Tibial nerve (tissue), 4 donors: Measurements from ENCODE around the gene NOXO1. TPM values are rescaled to one million over a fixed set of nuclear protein-coding genes. Genes with fewer than 3 reads are reported as not detected.

Experiments
- DNase-seq, 2 donors: peaks; one replicate each; pipeline ENCODE4 v3.0.0-alpha.2; 2019; ENCODE audit warnings: low spot score in 2 of 2
- H3K27ac ChIP-seq, 4 donors: fragments of 200-600 bp; sonication (generic) in 3 of 4; one replicate each; pipeline ENCODE4 v1.5.1; 2017 to 2019; ENCODE audit warnings: mild to moderate bottlenecking in 1 of 4
- H3K27me3 ChIP-seq, 2 donors: fragments of 200-600 bp; sonication (generic) in 1 of 2; one replicate each; pipeline versions ENCODE4 v1.5.1 to v1.6.0; 2017 to 2019
- H3K36me3 ChIP-seq, 3 donors: fragments of 200-600 bp; sonication (generic); one replicate each; pipeline ENCODE4 v1.5.1; 2018 to 2019
- H3K4me1 ChIP-seq, 4 donors: fragments of 200-600 bp; sonication (generic) in 3 of 4; one replicate each; pipeline ENCODE4 v1.5.1; 2017 to 2019
- H3K4me3 ChIP-seq, 4 donors: fragments of 200-600 bp; sonication (generic) in 3 of 4; one replicate each; pipeline ENCODE4 v1.5.1; 2017 to 2019; ENCODE audit warnings: mild to moderate bottlenecking in 1 of 4, moderate library complexity in 1 of 4
- H3K9me3 ChIP-seq, 4 donors: fragments of 200-600 bp; sonication (generic) in 3 of 4; one replicate each; pipeline ENCODE4 v1.5.1; 2017 to 2019
- EP300 ChIP-seq, 2 donors: sonication (generic); formaldehyde crosslinking; IDR thresholded peaks; one replicate each; pipeline ENCODE4 v1.6.1; 2017; ENCODE audit warnings: antibody characterized with exemption in 2 of 2, mild to moderate bottlenecking in 1 of 2
- POLR2A ChIP-seq, 2 donors: fragments of 450-650 bp; IDR thresholded peaks; one replicate each; pipeline ENCODE4 v1.6.1; 2017; ENCODE audit warnings: antibody characterized with exemption in 2 of 2, mild to moderate bottlenecking in 2 of 2, moderate library complexity in 2 of 2
- WGBS, 2 donors: methylation state at CpG; one replicate each; pipeline ENCODE4 v1.1.5; 2018; 5-methylcytosine and 5-hydroxymethylcytosine counted together
- total RNA-seq, 4 donors: library from RNA; depleted of rRNA; stranded (reverse); fragments of >200 nt; gene quantifications; one replicate each; pipeline ENCODE4 v1.1.0, GENCODE V29; 2016
- TF ChIP-seq, protein P1 (sequence below), 5 experiments: fragments of 200-600 bp in 3 of 5; fragments of 450-650 bp in 2 of 5; sonication (generic) in 3 of 5; IDR thresholded peaks; one replicate each; pipeline ENCODE4 v1.5.1; 2016 to 2019; ENCODE audit warnings: antibody characterized with exemption in 5 of 5, mild to moderate bottlenecking in 3 of 5, moderate library complexity in 2 of 5

The NOXO1 gene
- total RNA-seq, 4 donors from 2014 or later, result 3.9 TPM; not detected in 3

DNA sequence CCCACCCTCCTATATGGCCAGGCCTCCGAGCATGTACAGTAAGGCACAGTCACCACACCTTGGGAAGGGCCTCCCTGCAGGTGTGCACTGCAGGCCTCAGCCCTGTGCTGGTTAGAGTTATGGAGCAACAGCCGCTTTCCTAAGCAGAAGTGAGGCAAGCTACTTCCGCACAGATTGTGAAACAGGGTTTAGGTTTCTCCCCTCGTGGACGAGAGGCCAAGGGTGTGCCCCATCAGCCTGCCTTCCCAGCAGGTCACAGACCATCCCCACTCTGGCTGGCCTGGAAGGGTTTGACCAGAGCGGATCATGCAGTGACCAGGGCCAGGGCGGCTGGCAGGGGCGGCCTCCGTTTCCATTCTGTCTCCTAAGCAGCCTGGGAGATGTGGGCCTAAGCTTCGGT, 43.0 kb downstream of the NOXO1 start:
- Histone ChIP-seq H3K4me3 (no peak overlapping the region), H3K36me3 (peaks cover 0 to 47% (median 9%) of the 10 kb centered on the region in 3 donors), H3K27me3 (no peaks in the 10 kb centered on the region), H3K4me1 (peaks cover 0 to 12% (median 10%) of the 10 kb centered on the region in 4 donors), H3K9me3 (no peaks in the 10 kb centered on the region), H3K27ac (no peak overlapping the region)
- TF ChIP-seq EP300 (IDR thresholded peaks at IDR 0.05), result peak in 1 of 2 donors; percentile 39
- TF ChIP-seq, protein P1, sequence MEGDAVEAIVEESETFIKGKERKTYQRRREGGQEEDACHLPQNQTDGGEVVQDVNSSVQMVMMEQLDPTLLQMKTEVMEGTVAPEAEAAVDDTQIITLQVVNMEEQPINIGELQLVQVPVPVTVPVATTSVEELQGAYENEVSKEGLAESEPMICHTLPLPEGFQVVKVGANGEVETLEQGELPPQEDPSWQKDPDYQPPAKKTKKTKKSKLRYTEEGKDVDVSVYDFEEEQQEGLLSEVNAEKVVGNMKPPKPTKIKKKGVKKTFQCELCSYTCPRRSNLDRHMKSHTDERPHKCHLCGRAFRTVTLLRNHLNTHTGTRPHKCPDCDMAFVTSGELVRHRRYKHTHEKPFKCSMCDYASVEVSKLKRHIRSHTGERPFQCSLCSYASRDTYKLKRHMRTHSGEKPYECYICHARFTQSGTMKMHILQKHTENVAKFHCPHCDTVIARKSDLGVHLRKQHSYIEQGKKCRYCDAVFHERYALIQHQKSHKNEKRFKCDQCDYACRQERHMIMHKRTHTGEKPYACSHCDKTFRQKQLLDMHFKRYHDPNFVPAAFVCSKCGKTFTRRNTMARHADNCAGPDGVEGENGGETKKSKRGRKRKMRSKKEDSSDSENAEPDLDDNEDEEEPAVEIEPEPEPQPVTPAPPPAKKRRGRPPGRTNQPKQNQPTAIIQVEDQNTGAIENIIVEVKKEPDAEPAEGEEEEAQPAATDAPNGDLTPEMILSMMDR (IDR thresholded peaks at IDR 0.05), result no peak
- TF ChIP-seq POLR2A (IDR thresholded peaks at IDR 0.05), result no peak
- 84 to 88% methylated on average over 10 of the region's 10 CpGs for WGBS, 2 donors
- DNase-seq, result no peak

DNA sequence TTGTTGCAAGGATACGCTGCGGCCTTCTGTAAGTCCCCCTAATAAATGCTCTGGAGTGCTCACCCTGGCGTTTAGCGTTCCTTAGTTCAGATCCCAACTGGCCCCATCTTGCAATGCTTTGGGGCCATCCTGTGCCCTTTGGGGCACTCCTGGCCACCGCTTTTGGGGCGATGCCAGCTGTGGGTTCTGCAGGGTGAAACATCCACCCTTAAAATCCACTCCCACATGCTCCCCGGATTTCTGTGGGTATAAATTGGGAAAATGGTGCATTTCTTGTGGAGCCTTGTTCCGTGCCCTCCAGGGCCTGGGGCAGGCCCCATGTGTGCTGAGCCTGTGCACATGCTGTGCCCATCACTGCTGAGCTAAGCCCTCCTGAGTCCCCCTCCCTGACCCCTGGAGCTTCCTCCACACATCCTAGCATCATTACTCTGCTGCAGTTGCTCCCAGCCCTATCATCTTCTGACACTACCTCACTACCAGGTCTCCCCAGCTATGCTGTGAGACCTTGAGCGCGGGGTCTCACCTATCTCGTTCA, 44.3 kb downstream of the NOXO1 start:
- no peak for DNase-seq
- Histone ChIP-seq H3K27me3 (peaks cover 0 to 8% of the 10 kb centered on the region in 2 donors), H3K4me3 (no peak overlapping the region), H3K9me3 (no peaks in the 10 kb centered on the region), H3K4me1 (peaks cover 0 to 6% (median 5%) of the 10 kb centered on the region in 4 donors), H3K36me3 (peaks cover 0 to 47% (median 9%) of the 10 kb centered on the region in 3 donors), H3K27ac (no peak overlapping the region)
- 94 to 96% methylated on average over 11 of the region's 11 CpGs for WGBS, 2 donors
- TF ChIP-seq POLR2A (IDR thresholded peaks at IDR 0.05) (no peak), EP300 (IDR thresholded peaks at IDR 0.05) (no peak)
- TF ChIP-seq, protein P1 (IDR thresholded peaks at IDR 0.05), result no peak

DNA sequence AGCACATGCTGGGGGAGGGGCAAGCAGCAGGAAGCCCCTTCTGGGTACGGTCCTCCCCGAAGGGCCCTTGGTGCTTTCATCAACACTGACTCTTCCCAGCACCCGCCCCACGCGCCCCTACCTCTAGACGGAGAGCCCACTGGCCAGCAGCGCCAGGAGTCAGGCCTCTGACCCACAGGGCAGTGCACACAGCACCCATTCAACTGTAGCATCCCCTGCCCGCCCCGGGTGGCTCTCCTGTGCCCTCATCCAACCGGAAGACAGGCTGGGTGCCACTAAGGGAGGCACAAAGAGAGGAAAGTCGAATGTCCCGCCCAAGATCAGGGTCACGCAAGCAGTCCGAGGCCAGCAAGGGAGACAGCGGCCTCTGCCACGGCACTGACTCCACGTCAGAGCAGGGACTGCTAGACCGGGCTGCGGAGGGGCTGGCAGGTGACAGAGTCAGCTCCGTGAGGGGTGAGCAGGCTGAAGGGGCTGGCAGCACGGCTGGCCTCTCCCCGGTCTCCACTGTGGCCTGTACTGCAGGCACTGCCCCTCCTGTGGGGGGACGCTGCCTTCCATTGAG, 48.1 kb downstream of the NOXO1 start:
- Histone ChIP-seq H3K9me3 (no peaks in the 10 kb centered on the region), H3K27me3 (peaks cover 0 to 12% of the 10 kb centered on the region in 2 donors), H3K4me3 (no peak overlapping the region), H3K36me3 (peaks cover 0 to 15% (median under 1%) of the 10 kb centered on the region in 3 donors), H3K27ac (no peak overlapping the region), H3K4me1 (peaks cover 0 to 12% (median 4%) of the 10 kb centered on the region in 4 donors)
- no peak for TF ChIP-seq POLR2A (IDR thresholded peaks at IDR 0.05)
- TF ChIP-seq EP300 (IDR thresholded peaks at IDR 0.05), result no peak
- TF ChIP-seq, protein P1 (IDR thresholded peaks at IDR 0.05), result no peak
- DNase-seq, result no peak
- WGBS, 2 donors, result 37 to 54% methylated on average over 16 to 23 of the region's 23 CpGs

DNA sequence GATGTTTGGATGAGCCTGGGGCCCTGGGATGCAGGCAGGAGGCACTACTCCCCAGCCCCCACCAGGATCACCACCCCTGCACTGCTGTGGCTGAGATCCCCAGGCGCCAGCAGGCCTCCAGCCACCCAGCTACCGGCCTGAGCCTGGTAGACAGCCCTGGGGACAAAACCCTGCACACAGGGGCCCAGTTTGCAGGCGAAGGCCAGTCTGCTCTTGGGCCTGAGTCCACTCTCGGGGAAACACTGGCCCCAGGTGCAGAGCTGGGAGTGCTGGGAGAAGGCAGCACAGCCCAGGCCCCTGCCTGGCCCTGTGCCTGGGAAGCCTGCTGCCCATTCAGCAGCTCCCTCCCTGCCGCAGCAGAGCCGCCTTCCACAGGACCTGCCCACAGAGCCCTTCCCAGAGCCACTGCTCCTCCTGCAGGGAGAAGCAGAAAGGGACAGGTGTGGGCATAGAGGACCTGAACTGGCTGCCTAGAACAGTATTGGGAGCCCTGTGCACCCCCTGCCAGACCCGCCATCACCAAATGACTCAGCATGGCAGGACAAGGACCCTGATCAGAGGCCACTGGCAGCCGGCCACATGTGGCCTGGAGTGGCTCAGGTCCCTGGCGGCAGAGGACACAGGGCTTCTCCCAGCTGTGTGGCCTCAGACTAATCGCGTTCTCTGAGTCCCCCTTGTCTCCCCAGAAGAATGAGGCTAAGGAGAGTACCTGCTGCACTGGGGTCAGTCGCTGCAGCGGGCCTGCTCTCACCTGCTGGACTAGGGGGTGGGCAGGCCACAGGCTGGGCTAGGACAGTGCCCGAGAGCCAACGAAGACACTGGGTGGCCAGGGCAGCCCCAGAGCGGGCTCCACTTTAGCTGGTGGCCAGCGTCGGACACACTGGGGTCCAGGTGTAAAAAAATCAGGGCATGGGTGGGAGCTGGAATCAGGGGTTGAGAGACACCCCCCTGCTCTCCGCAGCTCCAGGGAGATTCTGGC, 48.9 kb downstream of the NOXO1 start:
- whole genome bisulfite sequencing, 2 donors, result 72 to 74% methylated on average over 12 to 13 of the region's 19 CpGs

More for the DNA sequence above, 48.9 kb downstream of the NOXO1 start:
- peaks cover 0 to 6% (median 0%) of the 10 kb centered on the region in 3 donors for H3K36me3 ChIP-seq
- no peaks in the 10 kb centered on the region for H3K9me3 ChIP-seq
- peaks cover 0 to 12% of the 10 kb centered on the region in 2 donors for H3K27me3 ChIP-seq
- no peak for TF ChIP-seq POLR2A (IDR thresholded peaks at IDR 0.05)
- TF ChIP-seq EP300 (IDR thresholded peaks at IDR 0.05), result no peak
- TF ChIP-seq, protein P1 (IDR thresholded peaks at IDR 0.05), result no peak
- H3K27ac ChIP-seq, result no peak overlapping the region
- no peak overlapping the region for H3K4me3 ChIP-seq
- H3K4me1 ChIP-seq, result peaks cover 0 to 12% (median 4%) of the 10 kb centered on the region in 4 donors
- DNase-seq, result no peak
